Dedifferentiated amniotic fluid mesenchymal stem cell (primary cell): ENCODE measurements around the gene COPS8.

Experiments used
- DNase-seq: peaks from one replicate; pipeline ENCODE4 v3.0.0-alpha.2; 2016; ENCODE audit errors: extremely low spot score

The COPS8 gene

DNA sequence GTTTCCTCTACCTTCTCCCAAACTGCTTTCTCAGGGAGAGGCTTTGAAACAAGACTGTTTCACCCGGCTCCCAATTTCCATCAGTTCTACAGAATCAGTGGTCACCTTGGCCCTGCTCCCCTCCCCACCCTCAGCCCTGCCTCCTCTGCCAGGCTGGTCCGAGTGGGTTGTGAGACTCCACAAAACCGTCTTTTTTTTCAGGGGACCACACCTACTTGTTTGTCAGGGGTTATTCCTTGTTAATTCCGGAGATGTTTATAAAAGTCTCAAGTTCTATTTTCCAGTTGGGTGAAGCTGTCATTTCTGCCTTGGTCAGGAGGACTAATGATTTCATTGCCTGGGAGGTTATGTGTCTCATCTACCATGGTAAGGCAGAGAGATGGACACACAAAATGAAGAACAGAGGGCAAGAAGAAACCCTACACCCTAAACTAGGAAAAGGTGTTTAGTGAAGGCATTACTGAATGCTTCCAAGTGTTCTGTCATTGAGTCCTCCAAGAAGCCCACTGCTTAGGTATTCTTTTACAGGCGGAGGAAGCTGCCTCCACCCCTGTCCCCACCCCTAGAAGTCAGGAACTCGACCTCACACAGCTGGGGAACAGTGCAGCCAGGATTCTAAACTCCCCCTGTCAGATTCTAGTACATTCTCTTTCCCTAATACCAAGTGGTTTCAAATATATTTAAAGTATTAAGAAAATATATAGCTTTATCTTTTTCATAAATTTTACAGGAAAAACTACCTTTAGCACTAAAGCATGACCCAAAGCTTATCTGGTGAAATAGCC, 46.3 kb downstream of the COPS8 start:
- DNase-seq, result no peak

DNA sequence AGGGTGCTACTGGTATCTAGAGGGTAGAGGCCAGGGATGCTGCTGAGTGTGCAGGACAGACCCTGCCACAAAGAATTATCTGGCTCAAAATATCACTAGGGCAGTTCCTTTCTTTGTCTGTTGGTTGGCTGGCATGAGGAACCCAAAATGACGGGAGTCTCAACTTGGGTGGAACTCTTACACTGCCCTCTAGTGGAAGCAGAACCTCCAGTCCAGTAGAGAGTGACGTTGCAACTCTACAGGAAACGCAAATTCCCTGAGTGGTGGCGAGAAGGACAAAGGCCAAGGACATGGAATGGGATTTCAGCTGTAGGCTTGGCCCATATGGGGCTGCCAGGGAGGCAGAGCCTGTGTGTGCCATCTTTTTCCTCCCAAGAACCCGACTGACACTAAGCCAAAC, 47.1 kb downstream of the COPS8 start:
- DNase-seq, result no peak

DNA sequence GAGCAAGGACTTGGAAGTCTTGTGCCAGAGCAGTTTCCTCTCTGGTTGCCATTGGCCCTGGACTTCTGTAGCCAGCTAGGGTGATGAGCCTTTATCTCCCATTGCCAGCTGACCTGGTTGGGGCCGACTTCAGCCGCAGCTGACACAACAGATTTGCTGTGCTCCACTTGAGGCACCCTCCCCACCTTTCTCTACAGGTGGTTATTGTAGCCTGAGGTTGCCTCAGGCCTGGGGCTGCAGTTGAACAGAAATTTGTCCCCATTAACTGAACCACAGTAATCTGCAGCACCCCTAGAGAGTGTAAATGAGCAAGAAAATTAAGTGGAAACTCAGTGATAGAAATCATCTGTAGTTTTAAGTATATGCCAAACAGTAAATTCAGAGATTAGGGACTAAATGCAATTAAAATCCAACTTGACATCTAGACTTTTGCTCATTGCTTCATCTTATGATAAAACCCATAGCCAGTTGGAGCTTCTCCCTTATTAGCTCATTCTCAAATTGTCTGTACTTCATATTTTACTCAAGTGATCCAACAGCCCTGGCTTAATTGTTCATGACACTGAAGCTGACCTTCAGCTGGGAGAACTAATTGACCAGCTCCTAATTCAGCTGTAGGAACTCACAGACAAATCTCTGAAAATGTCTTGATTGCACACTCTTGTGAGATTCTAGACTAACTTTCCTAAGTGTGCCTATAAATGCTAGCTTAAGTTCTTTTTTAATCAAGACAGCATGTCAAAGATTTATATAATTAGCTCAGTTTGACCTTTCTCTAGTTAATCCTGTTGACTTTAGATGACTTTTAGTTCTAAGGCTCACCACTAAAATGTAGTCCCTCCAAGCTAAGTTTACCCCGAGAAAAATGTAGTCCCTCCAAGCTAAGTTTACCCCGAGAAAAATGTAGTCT, 48.9 kb downstream of the COPS8 start:
- no peak for DNase-seq

DNA sequence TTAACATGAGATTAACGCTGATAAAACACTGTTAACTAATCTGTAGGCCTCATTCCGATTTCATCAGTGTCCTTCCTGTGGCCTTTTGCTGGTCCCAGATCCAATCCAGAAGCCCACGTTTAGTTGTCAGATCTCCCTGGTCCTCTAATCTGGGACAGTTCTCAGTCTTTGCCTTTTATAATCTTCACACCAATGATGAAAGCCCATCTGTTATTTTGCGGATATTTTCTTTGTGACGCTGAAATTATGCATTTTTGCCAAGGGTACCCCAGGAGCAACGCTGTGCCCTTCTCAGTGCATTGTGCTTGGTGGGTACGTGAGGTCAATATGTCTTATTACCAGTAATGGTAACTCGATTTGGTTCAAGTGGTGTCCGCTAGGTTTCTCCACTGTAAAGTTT, 51.1 kb downstream of the COPS8 start:
- DNase-seq, result no peak

DNA sequence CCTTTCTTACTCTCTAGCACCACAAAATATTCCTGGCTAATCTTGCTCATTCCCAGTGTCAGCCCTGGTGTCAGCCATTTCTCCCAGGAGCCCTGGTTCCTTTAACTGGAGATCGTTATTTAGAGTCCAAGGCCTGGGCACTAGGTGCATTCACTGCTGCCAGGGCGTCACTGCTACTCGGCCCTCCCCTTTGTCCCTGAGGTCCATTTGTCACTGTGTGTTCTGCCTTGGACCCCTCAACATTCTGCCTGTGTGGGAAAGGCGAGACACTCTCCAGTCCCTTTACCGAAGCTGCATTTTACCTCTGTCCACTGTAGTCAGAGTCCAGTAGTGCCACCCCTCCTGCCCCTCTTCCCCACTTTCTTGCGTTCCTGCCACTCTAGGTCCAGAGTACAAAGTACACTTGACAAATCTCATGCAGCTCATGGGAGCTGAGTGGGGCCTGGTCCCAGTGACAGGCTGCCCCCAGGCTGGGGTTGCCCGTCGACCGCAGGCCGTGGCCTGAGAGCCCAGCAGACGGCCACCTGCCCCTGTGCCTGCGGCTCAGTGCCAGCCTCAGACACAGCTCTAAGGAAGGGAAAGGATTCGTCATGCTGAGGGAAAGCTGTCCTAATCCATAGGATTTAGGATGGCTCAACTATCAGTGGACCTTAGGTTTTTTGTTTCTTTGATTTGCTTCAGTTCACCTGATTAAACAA, 52.1 kb downstream of the COPS8 start:
- no peak for DNase-seq

DNA sequence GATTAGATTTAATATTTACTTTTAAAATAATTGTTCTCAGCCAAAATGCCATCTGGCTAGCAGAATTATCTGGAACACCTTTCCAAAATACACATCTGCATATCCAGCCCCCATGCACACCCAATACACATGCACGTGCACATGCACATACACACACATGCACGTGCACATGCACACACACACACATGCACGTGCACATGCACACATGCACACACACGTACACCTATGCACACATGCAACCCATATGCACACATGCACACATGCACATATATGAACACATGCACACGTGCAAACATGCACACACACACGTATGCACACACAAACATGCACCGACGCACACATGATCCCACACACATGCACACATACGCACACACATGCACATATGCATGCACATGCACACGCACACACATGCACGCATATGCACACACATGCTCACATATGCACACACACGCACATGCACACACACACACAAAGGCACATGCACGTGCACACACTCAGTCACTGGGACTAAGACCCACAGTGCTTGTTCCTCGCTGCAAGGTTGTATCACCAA, 53.5 kb downstream of the COPS8 start:
- no peak for DNase-seq

DNA sequence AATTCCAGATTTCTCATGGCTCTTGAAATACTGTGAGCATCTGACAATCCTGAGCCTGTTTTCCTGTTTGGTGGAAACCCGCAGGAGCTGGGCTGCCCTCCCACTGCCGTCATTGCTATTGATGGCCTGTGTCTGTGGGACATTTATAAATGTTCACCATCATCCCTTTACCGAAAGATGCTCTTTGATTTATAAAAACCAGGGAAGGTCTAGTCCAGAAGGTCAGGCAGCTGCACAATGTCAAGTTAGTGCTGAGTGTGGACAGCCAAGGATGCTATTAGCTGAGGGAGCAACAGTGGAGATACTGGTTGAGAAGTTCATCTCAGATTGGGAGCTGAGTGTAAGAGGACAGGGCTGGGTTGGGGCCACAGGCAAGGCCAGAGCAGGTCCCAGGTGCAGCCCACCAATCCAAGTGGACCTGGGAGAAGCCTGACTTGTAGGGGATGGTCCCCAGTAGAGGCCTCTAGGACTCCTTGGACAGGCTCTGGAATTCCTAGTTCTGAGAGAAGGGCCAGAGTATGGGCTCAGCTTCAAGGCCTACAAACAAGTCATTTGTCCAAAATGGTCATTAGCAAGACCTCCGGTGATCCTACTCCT, 55.1 kb downstream of the COPS8 start:
- DNase-seq, result no peak

DNA sequence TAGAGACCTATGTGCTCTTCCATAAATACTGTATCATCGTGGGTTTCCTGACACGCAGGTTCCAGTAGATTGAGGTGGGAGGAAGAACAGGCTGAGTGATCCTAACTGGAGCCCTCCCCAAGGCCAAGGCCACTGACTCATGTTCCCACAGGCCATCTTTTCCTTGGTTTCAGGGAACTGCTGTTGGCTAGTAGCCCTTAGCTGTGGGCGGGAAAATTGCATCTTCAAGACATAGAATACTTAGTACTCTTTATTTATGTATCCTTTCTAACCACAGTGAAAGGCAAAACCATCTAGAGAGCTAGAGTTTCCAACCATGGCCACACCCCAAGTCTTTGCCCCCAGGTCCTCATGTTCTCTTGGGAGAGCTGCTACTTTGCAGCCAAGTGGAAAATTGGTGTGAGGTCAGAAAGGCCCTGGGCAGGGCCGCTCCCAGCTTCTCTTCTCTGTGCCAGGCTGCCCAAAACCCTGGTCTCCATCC, 55.9 kb downstream of the COPS8 start:
- DNase-seq, result peak; percentile 49

DNA sequence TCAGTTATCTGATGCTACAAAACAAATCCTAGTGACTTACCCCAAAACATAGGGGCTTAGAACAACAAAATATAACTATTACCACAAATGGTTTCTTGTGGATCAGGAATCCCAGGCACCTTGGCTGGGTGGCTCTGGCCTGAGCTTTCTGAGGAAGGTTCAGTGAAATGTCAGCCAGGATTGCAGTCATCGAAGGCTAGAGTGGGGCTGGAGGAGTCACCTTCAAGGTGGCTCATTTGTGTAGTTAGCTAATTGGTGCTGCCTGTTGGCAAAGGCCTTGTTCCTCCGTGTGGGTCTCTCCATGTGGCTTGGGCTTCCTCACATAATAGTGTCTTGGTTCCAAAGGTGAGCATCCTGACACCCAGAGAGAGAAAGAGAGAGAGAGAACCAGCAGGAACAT, 57.4 kb downstream of the COPS8 start:
- no peak for DNase-seq

DNA sequence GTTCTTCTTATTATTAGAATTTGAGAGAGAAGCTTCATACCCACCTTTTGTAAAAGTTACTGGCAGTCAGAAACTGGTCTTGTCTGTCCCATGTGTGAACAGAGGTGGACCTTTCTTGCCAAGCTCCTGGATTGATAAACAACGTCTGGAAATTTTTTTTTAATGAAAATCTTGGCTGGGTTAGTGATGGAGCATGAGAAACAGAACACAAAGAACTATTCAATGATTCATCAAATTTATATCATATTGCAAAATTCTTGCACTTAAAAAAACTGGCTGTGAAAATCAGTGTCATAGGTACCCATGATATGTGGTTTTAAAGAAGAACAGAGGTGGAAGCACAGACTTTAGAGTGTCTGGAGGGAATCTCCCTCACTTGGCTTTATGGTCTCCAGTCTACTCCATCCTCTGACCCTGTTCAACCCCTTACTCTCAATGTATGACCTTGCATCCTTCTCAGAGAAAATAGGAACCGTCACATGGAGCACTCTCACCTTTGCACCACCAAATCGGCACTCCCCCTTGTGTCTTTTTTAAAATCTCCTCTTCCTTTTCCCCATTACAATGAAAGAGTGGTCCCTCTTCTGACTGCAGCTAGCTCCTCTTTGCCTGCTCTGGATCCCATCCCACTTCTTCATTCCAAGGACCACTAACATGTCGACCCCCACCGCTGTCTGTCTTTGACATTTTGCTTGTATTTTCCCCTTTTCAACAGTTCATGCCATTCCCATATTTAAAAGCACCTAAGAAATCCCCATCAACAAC, 58.2 kb downstream of the COPS8 start:
- no peak for DNase-seq

DNA sequence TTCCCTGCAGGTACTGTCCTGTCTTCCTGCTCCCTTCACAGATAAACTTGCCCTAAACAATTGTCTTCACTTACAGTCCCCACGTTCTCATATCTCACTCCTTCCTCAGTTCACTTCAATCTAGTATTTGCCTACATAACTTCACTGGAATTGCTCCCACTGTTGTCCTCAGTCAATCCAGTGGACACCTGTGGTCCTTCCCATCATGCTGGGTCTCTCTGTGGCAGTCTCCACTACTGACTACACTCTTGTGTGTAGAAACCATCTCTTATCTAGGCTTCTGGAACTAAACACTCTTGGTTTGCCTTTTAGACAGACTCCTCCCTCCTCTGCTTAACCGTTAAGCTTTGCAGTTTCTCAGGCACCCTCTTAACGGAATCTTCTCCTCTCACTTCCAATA, 58.8 kb downstream of the COPS8 start:
- no peak for DNase-seq

DNA sequence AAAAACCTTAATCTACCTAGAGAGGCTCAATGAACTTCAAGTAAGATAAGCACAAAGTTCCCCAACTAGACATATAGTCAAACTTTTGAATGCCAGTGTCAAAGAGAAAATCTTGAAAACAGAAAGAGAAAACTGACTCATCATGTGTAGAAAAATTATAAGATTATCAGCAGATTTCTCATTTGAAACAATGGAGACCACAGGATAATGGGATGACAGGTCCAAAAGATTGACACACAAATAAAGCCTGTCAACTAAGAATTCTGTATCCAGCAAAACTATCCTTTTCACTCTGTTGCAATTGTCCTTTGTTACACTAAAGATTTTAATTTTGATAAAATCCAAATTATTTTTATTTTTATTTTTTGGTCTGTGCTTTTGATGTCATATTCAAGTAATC, 61.6 kb downstream of the COPS8 start:
- no peak for DNase-seq

DNA sequence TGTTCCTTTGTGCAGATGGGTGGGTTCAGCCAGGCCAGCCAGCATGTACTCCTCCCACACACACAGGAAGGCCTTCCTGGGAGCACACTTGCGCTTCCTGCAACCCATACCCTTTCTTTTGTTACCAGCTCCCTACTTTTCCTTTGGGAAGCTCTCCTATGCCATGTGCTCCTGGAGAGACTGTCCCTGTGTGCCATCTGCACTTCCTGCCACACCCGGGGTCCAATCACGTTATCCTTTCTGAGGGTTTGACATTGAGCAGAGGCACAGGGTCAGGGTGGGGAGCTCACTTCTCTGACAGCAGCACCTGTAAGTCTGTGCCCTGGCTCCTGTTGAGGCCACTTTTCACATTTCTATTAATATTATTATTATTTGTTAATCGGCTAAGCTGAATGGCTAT, 62.9 kb downstream of the COPS8 start:
- no peak for DNase-seq

DNA sequence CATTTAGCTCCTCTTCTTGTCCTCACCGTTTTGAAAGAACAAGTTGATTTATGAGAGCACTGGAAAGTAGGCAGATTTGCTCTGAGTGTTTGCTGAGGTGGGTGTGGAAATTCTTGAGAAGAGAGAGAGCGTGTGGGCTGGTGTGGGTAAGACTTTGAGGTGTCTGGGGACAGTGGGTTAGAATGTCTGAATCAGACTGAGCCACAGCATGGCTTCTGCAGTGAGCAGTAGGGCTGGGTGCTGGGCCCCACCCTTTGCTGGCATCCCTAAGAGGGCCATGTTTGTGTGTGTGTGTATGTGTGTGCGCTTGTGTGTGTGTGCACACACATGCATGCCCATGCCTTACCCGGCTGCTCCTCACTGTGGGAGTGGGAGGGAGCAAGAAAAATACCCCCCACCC, 63.7 kb downstream of the COPS8 start:
- no peak for DNase-seq
